ENCODE measurements around the gene TMEM63A. TPM values are rescaled to one million over a fixed set of nuclear protein-coding genes. Genes with fewer than 3 reads are reported as not detected.

The TMEM63A gene
- total and polyA plus RNA-seq, 2 of the 13 experiments (the other 11 are each of a cell fraction or from before 2014, with no cell fraction given): 23.9 to 53.3 TPM

- TF ChIP-seq GATAD2A (CRISPR knock-in tag; IDR thresholded peaks at IDR 0.05): peak; percentile 50
- peak; percentile 80; the same call in 1 of the 2 replicates for TF ChIP-seq ETV5 (CRISPR knock-in tag; IDR thresholded peaks at IDR 0.05; ENCODE audit: borderline replicate concordance)
- TF ChIP-seq, protein P1, sequence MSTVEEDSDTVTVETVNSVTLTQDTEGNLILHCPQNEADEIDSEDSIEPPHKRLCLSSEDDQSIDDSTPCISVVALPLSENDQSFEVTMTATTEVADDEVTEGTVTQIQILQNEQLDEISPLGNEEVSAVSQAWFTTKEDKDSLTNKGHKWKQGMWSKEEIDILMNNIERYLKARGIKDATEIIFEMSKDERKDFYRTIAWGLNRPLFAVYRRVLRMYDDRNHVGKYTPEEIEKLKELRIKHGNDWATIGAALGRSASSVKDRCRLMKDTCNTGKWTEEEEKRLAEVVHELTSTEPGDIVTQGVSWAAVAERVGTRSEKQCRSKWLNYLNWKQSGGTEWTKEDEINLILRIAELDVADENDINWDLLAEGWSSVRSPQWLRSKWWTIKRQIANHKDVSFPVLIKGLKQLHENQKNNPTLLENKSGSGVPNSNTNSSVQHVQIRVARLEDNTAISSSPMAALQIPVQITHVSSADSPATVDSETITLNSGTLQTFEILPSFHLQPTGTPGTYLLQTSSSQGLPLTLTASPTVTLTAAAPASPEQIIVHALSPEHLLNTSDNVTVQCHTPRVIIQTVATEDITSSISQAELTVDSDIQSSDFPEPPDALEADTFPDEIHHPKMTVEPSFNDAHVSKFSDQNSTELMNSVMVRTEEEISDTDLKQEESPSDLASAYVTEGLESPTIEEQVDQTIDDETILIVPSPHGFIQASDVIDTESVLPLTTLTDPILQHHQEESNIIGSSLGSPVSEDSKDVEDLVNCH (CRISPR knock-in tag; IDR thresholded peaks at IDR 0.05): no peak
- TF ChIP-seq, protein P2, sequence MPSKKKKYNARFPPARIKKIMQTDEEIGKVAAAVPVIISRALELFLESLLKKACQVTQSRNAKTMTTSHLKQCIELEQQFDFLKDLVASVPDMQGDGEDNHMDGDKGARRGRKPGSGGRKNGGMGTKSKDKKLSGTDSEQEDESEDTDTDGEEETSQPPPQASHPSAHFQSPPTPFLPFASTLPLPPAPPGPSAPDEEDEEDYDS (CRISPR knock-in tag; IDR thresholded peaks at IDR 0.05): peak; percentile 51
- no peak for TF ChIP-seq ZNF225 (CRISPR knock-in tag; IDR thresholded peaks at IDR 0.05)
- 0 out of 2 replicates have a peak, but pooled peaks have one; percentile 45 for TF ChIP-seq MEF2D (CRISPR knock-in tag; IDR thresholded peaks at IDR 0.05)
- no peak for TF ChIP-seq ZFP82 (CRISPR knock-in tag; IDR thresholded peaks at IDR 0.05; ENCODE audit: borderline replicate concordance)
- TF ChIP-seq ISX (CRISPR knock-in tag; conservative IDR thresholded peaks at IDR 0.05): no peak
- TF ChIP-seq SRSF9 (IDR thresholded peaks at IDR 0.05; ENCODE audit: borderline replicate concordance, insufficient read depth, low read depth, low read length, poor library complexity, severe bottlenecking): no peak
- no peak for TF ChIP-seq JARID2 (CRISPR knock-in tag; IDR thresholded peaks at IDR 0.05; ENCODE audit: insufficient replicate concordance)
- no peak for TF ChIP-seq ZNF484 (CRISPR knock-in tag; IDR thresholded peaks at IDR 0.05; ENCODE audit: borderline replicate concordance, low read depth)
- no peak for TF ChIP-seq ZNF20 (CRISPR knock-in tag; IDR thresholded peaks at IDR 0.05)
- no peak for TF ChIP-seq SMARCC2 (IDR thresholded peaks at IDR 0.05)
- TF ChIP-seq SOX5 (CRISPR knock-in tag; IDR thresholded peaks at IDR 0.05; ENCODE audit: borderline replicate concordance): peak; percentile 14; the same call in 1 of the 2 replicates
- TF ChIP-seq, protein P3, sequence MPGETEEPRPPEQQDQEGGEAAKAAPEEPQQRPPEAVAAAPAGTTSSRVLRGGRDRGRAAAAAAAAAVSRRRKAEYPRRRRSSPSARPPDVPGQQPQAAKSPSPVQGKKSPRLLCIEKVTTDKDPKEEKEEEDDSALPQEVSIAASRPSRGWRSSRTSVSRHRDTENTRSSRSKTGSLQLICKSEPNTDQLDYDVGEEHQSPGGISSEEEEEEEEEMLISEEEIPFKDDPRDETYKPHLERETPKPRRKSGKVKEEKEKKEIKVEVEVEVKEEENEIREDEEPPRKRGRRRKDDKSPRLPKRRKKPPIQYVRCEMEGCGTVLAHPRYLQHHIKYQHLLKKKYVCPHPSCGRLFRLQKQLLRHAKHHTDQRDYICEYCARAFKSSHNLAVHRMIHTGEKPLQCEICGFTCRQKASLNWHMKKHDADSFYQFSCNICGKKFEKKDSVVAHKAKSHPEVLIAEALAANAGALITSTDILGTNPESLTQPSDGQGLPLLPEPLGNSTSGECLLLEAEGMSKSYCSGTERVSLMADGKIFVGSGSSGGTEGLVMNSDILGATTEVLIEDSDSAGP (CRISPR knock-in tag; IDR thresholded peaks at IDR 0.05; ENCODE audit: borderline replicate concordance): peak; percentile 45; the same call in 1 of the 2 replicates
- no peak for TF ChIP-seq FOXK2 (IDR thresholded peaks at IDR 0.05)
- TF ChIP-seq NFRKB (IDR thresholded peaks at IDR 0.05): no peak
- TF ChIP-seq ARHGAP35 (CRISPR knock-in tag; IDR thresholded peaks at IDR 0.05; ENCODE audit: borderline replicate concordance): peak; percentile 29; the same call in 1 of the 2 replicates
- TF ChIP-seq ZNF773 (CRISPR knock-in tag; IDR thresholded peaks at IDR 0.05; ENCODE audit: borderline replicate concordance): no peak
- peak; percentile 72 for TF ChIP-seq SAP130 (CRISPR knock-in tag; IDR thresholded peaks at IDR 0.05; ENCODE audit: low read depth)
- no peak for TF ChIP-seq WIZ (CRISPR knock-in tag; IDR thresholded peaks at IDR 0.05)
- peak; percentile 33; the same call in 1 of the 2 replicates for TF ChIP-seq CTCF (CRISPR knock-in tag; IDR thresholded peaks at IDR 0.05)
- no peak for TF ChIP-seq ZNF337 (CRISPR knock-in tag; IDR thresholded peaks at IDR 0.05; ENCODE audit: borderline replicate concordance, low read depth)
- TF ChIP-seq YEATS4 (CRISPR knock-in tag; IDR thresholded peaks at IDR 0.05; ENCODE audit: borderline replicate concordance): peak; percentile 41; the same call in 1 of the 2 replicates
Observed at GRCh38 chr1:225896937-225897549, 14.9 kb upstream of the TMEM63A start (continued).

Measured in HepG2 (cell line).